Tibial nerve (tissue), 3 donors: Measurements from ENCODE around the gene ZBTB20.

Source experiments
- POLR2A ChIP-seq, 2 donors: fragments of 450-650 bp; IDR thresholded peaks; one replicate each; pipeline ENCODE4 v1.6.1; 2017; ENCODE audit warnings: antibody characterized with exemption in 2 of 2, mild to moderate bottlenecking in 2 of 2, moderate library complexity in 2 of 2
- TF ChIP-seq, protein P1 (sequence below), 5 experiments: fragments of 200-600 bp in 3 of 5; fragments of 450-650 bp in 2 of 5; sonication (generic) in 3 of 5; IDR thresholded peaks; one replicate each; pipeline ENCODE4 v1.5.1; 2016 to 2019; ENCODE audit warnings: antibody characterized with exemption in 5 of 5, mild to moderate bottlenecking in 3 of 5, moderate library complexity in 2 of 5

DNA sequence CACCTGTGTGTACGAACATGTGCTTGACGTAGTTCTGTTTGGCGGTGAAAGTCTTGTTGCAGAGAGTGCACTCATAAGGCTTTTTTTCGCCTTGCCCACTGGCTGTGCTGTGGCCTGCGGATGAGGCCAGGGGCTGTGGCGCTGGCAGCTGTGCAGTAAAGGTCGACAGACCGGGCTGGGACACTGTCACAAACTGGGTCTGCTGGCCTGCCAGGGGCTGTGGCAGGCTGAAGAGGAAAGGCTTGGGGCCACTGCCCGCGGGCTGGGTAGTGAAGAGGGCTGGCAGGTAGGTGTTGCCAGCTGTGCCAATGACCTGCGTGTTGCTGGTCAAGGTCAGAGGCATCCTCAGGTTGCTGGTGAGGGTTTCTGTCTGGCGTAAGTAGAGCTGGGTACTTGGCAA is 796.8 kb downstream of the ZBTB20 start:
- TF ChIP-seq, protein P1, sequence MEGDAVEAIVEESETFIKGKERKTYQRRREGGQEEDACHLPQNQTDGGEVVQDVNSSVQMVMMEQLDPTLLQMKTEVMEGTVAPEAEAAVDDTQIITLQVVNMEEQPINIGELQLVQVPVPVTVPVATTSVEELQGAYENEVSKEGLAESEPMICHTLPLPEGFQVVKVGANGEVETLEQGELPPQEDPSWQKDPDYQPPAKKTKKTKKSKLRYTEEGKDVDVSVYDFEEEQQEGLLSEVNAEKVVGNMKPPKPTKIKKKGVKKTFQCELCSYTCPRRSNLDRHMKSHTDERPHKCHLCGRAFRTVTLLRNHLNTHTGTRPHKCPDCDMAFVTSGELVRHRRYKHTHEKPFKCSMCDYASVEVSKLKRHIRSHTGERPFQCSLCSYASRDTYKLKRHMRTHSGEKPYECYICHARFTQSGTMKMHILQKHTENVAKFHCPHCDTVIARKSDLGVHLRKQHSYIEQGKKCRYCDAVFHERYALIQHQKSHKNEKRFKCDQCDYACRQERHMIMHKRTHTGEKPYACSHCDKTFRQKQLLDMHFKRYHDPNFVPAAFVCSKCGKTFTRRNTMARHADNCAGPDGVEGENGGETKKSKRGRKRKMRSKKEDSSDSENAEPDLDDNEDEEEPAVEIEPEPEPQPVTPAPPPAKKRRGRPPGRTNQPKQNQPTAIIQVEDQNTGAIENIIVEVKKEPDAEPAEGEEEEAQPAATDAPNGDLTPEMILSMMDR (IDR thresholded peaks at IDR 0.05) = no peak
- no peak for TF ChIP-seq POLR2A (IDR thresholded peaks at IDR 0.05)
